Measurements from ENCODE around the gene ABCC4. TPM values are rescaled to one million over a fixed set of nuclear protein-coding genes. Genes with fewer than 3 reads are reported as not detected.

The ABCC4 gene
- total RNA-seq, 4 donors from 2014 or later, result 2.5 to 12.6 (median 6.0) TPM

- no peak for DNase-seq
- 87 to 93% methylated on average over 6 of the region's 6 CpGs for WGBS, 2 donors
- no peaks in the 10 kb centered on the region for H3K9me3 ChIP-seq
Measured at GRCh38 chr13:95020298-95020987, 280.8 kb downstream of the ABCC4 start.

DNA sequence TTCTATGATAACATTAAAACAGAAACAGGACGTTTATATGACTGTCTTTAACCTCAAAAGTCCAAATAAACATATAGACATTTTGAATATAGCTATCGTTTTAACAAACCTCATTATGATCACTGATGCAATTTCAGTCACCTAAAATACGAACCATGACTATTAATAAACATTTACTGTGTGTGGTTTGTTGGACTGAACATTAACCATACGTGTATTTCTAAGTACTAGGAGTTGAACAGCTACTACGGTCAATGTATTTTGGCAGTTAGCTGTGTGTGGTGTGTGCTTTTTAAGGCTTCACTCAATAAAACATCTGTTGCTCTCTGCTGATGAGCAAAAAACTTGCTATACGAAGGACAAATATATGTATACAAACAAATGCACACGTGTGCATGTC lies 281.4 kb downstream of the ABCC4 start:
- DNase-seq, result no peak
- no peaks in the 10 kb centered on the region for H3K4me1 ChIP-seq
- 76 to 85% methylated on average over 7 of the region's 7 CpGs for WGBS, 2 donors
- no peaks in the 10 kb centered on the region for H3K36me3 ChIP-seq
- no peaks in the 10 kb centered on the region for H3K9me3 ChIP-seq
- no peaks in the 10 kb centered on the region for H3K27me3 ChIP-seq
- no peak overlapping the region for H3K4me3 ChIP-seq
- no peak overlapping the region for H3K27ac ChIP-seq
- intact Hi-C loops (cut with DNase I), result no loop called here
- no peak for TF ChIP-seq POLR2A (IDR thresholded peaks at IDR 0.05)
- TF ChIP-seq CTCF (IDR thresholded peaks at IDR 0.05), result no peak

More at GRCh38 chr13:95020298-95020987, 280.8 kb downstream of the ABCC4 start:
- H3K36me3 ChIP-seq, result no peaks in the 10 kb centered on the region
- H3K4me3 ChIP-seq, result no peak overlapping the region
- no peak overlapping the region for H3K27ac ChIP-seq
- H3K27me3 ChIP-seq, result no peaks in the 10 kb centered on the region
- intact Hi-C loops (cut with DNase I), result no loop called here
- no peak for TF ChIP-seq CTCF (IDR thresholded peaks at IDR 0.05)
- TF ChIP-seq POLR2A (IDR thresholded peaks at IDR 0.05), result no peak
- no peaks in the 10 kb centered on the region for H3K4me1 ChIP-seq

DNA sequence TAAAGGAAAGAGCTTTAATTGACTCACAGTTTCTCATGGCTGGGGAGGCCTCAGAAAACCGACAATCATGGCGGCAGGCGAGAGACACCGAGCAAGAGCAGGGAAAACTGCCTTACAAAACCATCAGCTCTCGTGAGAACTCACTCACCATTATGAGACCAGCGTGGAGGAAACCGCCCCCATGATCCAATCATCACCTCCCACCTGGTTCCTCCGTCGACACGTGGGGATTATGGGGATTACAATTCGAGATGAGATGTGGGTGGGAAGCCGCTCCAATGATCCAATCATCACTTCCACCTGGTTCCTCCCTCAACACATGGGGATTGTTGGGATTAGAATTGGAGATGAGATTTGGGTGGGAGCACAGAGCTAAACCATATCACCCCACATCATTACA lies 293.9 kb downstream of the ABCC4 start:
- Histone ChIP-seq H3K27me3 (peaks cover 0 to 15% (median 0%) of the 10 kb centered on the region in 4 donors), H3K27ac (no peak overlapping the region), H3K4me3 (no peak overlapping the region), H3K36me3 (no peaks in the 10 kb centered on the region), H3K4me1 (peaks cover 16 to 26% (median 21%) of the 10 kb centered on the region in 3 donors), H3K9me3 (no peaks in the 10 kb centered on the region)
- intact Hi-C loops (cut with DNase I), result no loop called here
- 90 to 94% methylated on average over 12 of the region's 12 CpGs for WGBS, 2 donors
- no peak for TF ChIP-seq POLR2A (IDR thresholded peaks at IDR 0.05)
- no peak for TF ChIP-seq CTCF (IDR thresholded peaks at IDR 0.05)
- DNase-seq, result no peak

DNA sequence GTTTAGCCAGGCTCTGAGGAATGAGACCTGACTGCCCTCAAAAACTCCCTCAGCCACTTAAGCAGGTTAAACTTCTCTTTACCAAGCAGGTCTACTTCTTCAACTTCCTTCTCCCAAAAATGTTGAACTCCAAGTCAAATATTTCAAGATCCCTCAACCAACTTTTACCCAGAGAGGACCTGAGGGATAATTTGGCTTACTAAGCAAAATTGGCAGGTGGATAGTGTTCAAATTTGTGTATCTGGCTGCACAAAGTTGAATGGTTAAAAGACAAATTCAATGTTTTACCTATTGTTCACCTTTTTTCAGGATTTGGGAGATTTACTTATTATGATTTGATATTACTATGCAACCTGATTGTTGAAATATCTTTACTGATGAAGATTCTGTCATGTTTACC lies 296.0 kb downstream of the ABCC4 start:
- intact Hi-C loops (cut with DNase I), result no loop called here
- Histone ChIP-seq H3K27me3 (peaks cover 0 to 24% (median 0%) of the 10 kb centered on the region in 4 donors), H3K4me1 (peaks cover 16 to 26% (median 21%) of the 10 kb centered on the region in 3 donors), H3K36me3 (no peaks in the 10 kb centered on the region), H3K27ac (peak overlapping the region in 1 of 4 donors; percentile 33), H3K9me3 (no peaks in the 10 kb centered on the region), H3K4me3 (no peak overlapping the region)
- DNase-seq, result no peak
- no peak for TF ChIP-seq POLR2A (IDR thresholded peaks at IDR 0.05)
- TF ChIP-seq CTCF (IDR thresholded peaks at IDR 0.05), result no peak

GRCh38 chr13:95003019-95003813 lies 298.0 kb downstream of the ABCC4 start:
- no peak for TF ChIP-seq POLR2A (IDR thresholded peaks at IDR 0.05)
- no peak for TF ChIP-seq CTCF (IDR thresholded peaks at IDR 0.05)
- intact Hi-C loops (cut with DNase I), result no loop called here
- no peaks in the 10 kb centered on the region for H3K36me3 ChIP-seq
- H3K4me1 ChIP-seq, result peaks cover 16 to 26% (median 21%) of the 10 kb centered on the region in 3 donors
- H3K4me3 ChIP-seq, result peak overlapping the region; percentile 20 to 61 (median 32)
- no peaks in the 10 kb centered on the region for H3K9me3 ChIP-seq
- no peak for DNase-seq
- peak overlapping the region in 3 of 4 donors; percentile 32 to 64 (median 33) for H3K27ac ChIP-seq
- H3K27me3 ChIP-seq, result peaks cover 0 to 24% (median 0%) of the 10 kb centered on the region in 4 donors
- WGBS, 2 donors, result 6 to 27% methylated on average over 2 to 9 of the region's 41 CpGs
